Measurements from ENCODE around the gene DCST2. TPM values are rescaled to one million over a fixed set of nuclear protein-coding genes. Genes with fewer than 3 reads are reported as not detected.

The DCST2 gene
- total RNA-seq, 1 donor from 2014 or later = 0.12 TPM

- no peak for DNase-seq (ENCODE audit: extremely low read depth, low read depth, low spot score)
Observed at GRCh38 chr1:155012026-155012546, 21.5 kb downstream of the DCST2 start.

GRCh38 chr1:155011437-155012025 is 22.1 kb downstream of the DCST2 start:
- no peak for DNase-seq (ENCODE audit: extremely low read depth, low read depth, low spot score)

GRCh38 chr1:155011004-155011416 is 22.6 kb downstream of the DCST2 start:
- no peak for DNase-seq (ENCODE audit: extremely low read depth, low read depth, low spot score)

- DNase-seq (ENCODE audit: extremely low read depth, low read depth, low spot score) = no peak
Observed at GRCh38 chr1:155010211-155010918, 23.2 kb downstream of the DCST2 start.

- DNase-seq (ENCODE audit: extremely low read depth, low read depth, low spot score) = no peak
Observed at GRCh38 chr1:155009742-155010141, 23.8 kb downstream of the DCST2 start.

- no peak for DNase-seq (ENCODE audit: extremely low read depth, low read depth, low spot score)
Observed at GRCh38 chr1:155009221-155009711, 24.3 kb downstream of the DCST2 start.

GRCh38 chr1:155008015-155008941 is 25.3 kb downstream of the DCST2 start:
- no peak for DNase-seq (ENCODE audit: extremely low read depth, low read depth, low spot score)

GRCh38 chr1:155007251-155007828 is 26.2 kb downstream of the DCST2 start:
- DNase-seq (ENCODE audit: extremely low read depth, low read depth, low spot score) = no peak

GRCh38 chr1:155006601-155007101 is 26.9 kb downstream of the DCST2 start:
- no peak for DNase-seq (ENCODE audit: extremely low read depth, low read depth, low spot score)

- DNase-seq (ENCODE audit: extremely low read depth, low read depth, low spot score) = no peak
Observed at GRCh38 chr1:155005076-155006011, 28.2 kb downstream of the DCST2 start.

- no peak for DNase-seq (ENCODE audit: extremely low read depth, low read depth, low spot score)
Observed at GRCh38 chr1:155004352-155005075, 29.1 kb downstream of the DCST2 start.

GRCh38 chr1:155003766-155004351 is 29.7 kb downstream of the DCST2 start:
- no peak for DNase-seq (ENCODE audit: extremely low read depth, low read depth, low spot score)

GRCh38 chr1:155003227-155003765 is 30.3 kb downstream of the DCST2 start:
- DNase-seq (ENCODE audit: extremely low read depth, low read depth, low spot score) = no peak

- DNase-seq (ENCODE audit: extremely low read depth, low read depth, low spot score) = no peak
Observed at GRCh38 chr1:155002464-155003226, 30.9 kb downstream of the DCST2 start, which contains the start of gene ZBTB7B. TSS of gene ZBTB7B (plus strand) at chr1:155002802. CDS start at chr1:155014661, 11,859 bp downstream.

- peak; percentile 79 for DNase-seq (ENCODE audit: extremely low read depth, low read depth, low spot score)
Observed at GRCh38 chr1:155001675-155002463, 31.7 kb downstream of the DCST2 start.

- no peak for DNase-seq (ENCODE audit: extremely low read depth, low read depth, low spot score)
Observed at GRCh38 chr1:155001425-155001674, 32.2 kb downstream of the DCST2 start.

Data from glomerular endothelial cell (primary cell).